Fibroblast of lung (primary cell): ENCODE measurements around the gene XIAP. TPM values are rescaled to one million over a fixed set of nuclear protein-coding genes. Genes with fewer than 3 reads are reported as not detected.
"Not testable (repeated sequence)": the region's sequence is repeated elsewhere in the genome, so short reads cannot be mapped to it uniquely, and the experiment has no call there.

ENCODE experiments used
- DNase-seq, 2 donors: peaks; one replicate each; pipeline versions ENCODE4 v3.0.0 to v3.0.0-alpha.2; 2010; ENCODE audit warnings: low read depth in 2 of 2
- H2AFZ ChIP-seq: 2 replicates; pipeline ENCODE4 v1.5.1; 2012; ENCODE audit warnings: low read length, control low read depth, inconsistent platforms
- H3K27ac ChIP-seq: 2 replicates; pipeline ENCODE4 v1.5.1; 2011; ENCODE audit warnings: low read length, control low read depth; ENCODE audit not compliant: insufficient read depth
- H3K27me3 ChIP-seq: 2 replicates; pipeline ENCODE4 v1.5.1; 2011; ENCODE audit warnings: mild to moderate bottlenecking, low read length; ENCODE audit not compliant: control insufficient read depth, insufficient read depth
- H3K36me3 ChIP-seq: 2 replicates; pipeline ENCODE4 v1.5.1; 2011; ENCODE audit warnings: low read length; ENCODE audit not compliant: control insufficient read depth, insufficient read depth
- H3K4me1 ChIP-seq: 2 replicates; pipeline ENCODE4 v1.5.1; 2011; ENCODE audit warnings: low read length; ENCODE audit not compliant: control insufficient read depth, insufficient read depth; ENCODE audit errors: extremely low read depth
- H3K4me2 ChIP-seq: 2 replicates; pipeline ENCODE4 v1.5.1; 2011; ENCODE audit warnings: low read length, control low read depth; ENCODE audit not compliant: insufficient read depth; ENCODE audit errors: extremely low read depth
- H3K4me3 ChIP-seq, 4 experiments: fragments of 200-600 bp in 1 of 4; sonication (generic) in 1 of 4; replicated peaks in 1 of 4; 2 replicates each; pipeline ENCODE4 v1.5.1; 2011 to 2016; ENCODE audit warnings: low read length in 4 of 4, low read depth in 3 of 4, mild to moderate bottlenecking in 3 of 4, control low read depth in 2 of 4, inconsistent platforms in 1 of 4, mixed read lengths in 1 of 4; ENCODE audit not compliant: insufficient read depth in 1 of 4; ENCODE audit errors: control extremely low read depth in 1 of 4
- H3K79me2 ChIP-seq: 2 replicates; pipeline ENCODE4 v1.5.1; 2012; ENCODE audit warnings: mild to moderate bottlenecking, low read length, inconsistent platforms; ENCODE audit not compliant: control insufficient read depth, insufficient read depth
- H3K9ac ChIP-seq: 2 replicates; pipeline ENCODE4 v1.5.1; 2011; ENCODE audit warnings: mild to moderate bottlenecking, low read length, control low read depth; ENCODE audit not compliant: insufficient read depth
- H3K9me3 ChIP-seq: 2 replicates; pipeline ENCODE4 v1.5.1; 2012; ENCODE audit warnings: low read depth, low read length; ENCODE audit not compliant: control insufficient read depth, insufficient read depth
- H4K20me1 ChIP-seq: 2 replicates; pipeline ENCODE4 v1.5.1; 2011; ENCODE audit warnings: low read length; ENCODE audit not compliant: control insufficient read depth, insufficient read depth; ENCODE audit errors: extremely low read depth
- CTCF ChIP-seq, 2 donors: IDR thresholded peaks in 1 of 2; conservative IDR thresholded peaks in 1 of 2; 1 replicate in 1 of 2; 2 replicates in 1 of 2; pipeline ENCODE4 v1.5.1; 2011 to 2012; ENCODE audit warnings: low read length in 2 of 2, control low read depth in 1 of 2, inconsistent platforms in 1 of 2, low read depth in 1 of 2, mild to moderate bottlenecking in 1 of 2
- EZH2 ChIP-seq: IDR thresholded peaks from 2 replicates; pipeline ENCODE4 v1.5.1; 2012; ENCODE audit warnings: low read length, control low read depth, mild to moderate bottlenecking; ENCODE audit errors: missing control alignments
- polyA minus RNA-seq: library from RNA; depleted of rRNA, polyadenylated mRNA; stranded (reverse); fragments of >200 nt; gene quantifications from 2 replicates; pipeline ENCODE4 v1.2.3, GENCODE V29; 2011; ENCODE audit warnings: low replicate concordance
- polyA plus RNA-seq, 2 donors: library from polyadenylated mRNA; depleted of rRNA in 1 of 2; stranded (reverse) in 1 of 2; unstranded in 1 of 2; fragments of >200 nt; gene quantifications; 2 replicates each; pipeline ENCODE4 v1.2.1, GENCODE V29; 2011 to 2012; ENCODE audit warnings: missing spikeins in 1 of 2
- total RNA-seq: library from RNA; depleted of rRNA; stranded (reverse); fragments of >200 nt; gene quantifications from 2 replicates; pipeline ENCODE4 v1.2.1, GENCODE V29; 2014

Gene XIAP
- total RNA-seq (37.0 and 45.1 TPM in 2 replicates), polyA plus RNA-seq (21.5 and 21.8 TPM in 2 replicates), polyA minus RNA-seq (5.7 and 6.3 TPM in 2 replicates)
- polyA plus RNA-seq (2012), result 16.0 and 18.8 TPM in 2 replicates

- DNase-seq, result peak; percentile 89 to 90
- TF ChIP-seq EZH2 (no peak), CTCF (conservative IDR thresholded peaks at IDR 0.05 in 1 of 2, IDR thresholded peaks at IDR 0.05 in 1 of 2; ENCODE audit: low read depth in 1 of 2, low read length in 2 of 2) (no peak)
- H3K9ac ChIP-seq, result peak within 1 kb of the TSS; percentile 90
Observed at GRCh38 chrX:123859846-123860838, at the start of gene XIAP. Gene XIAP (plus strand): TSS chrX:123860053. CDS start chrX:123885663, 25,610 bp downstream.

GRCh38 chrX:123814343-123814742 is 45.5 kb upstream of the XIAP start:
- no peak overlapping the region for H3K27ac ChIP-seq
- no peaks in the 10 kb centered on the region for H3K9me3 ChIP-seq
- no peaks in the 10 kb centered on the region for H3K36me3 ChIP-seq
- DNase-seq, result no peak
- H4K20me1 ChIP-seq, result no peaks in the 10 kb centered on the region
- TF ChIP-seq EZH2 (no peak), CTCF (conservative IDR thresholded peaks at IDR 0.05 in 1 of 2, IDR thresholded peaks at IDR 0.05 in 1 of 2; ENCODE audit: low read depth in 1 of 2, low read length in 2 of 2) (no peak)
- no peaks in the 10 kb centered on the region for H3K27me3 ChIP-seq
- no peak overlapping the region for H3K4me2 ChIP-seq
- H3K9ac ChIP-seq, result no peak overlapping the region
- H3K4me1 ChIP-seq, result no peaks in the 10 kb centered on the region
- H3K79me2 ChIP-seq, result no peaks in the 10 kb centered on the region
- no peak overlapping the region for H3K4me3 ChIP-seq
- H2AFZ ChIP-seq, result no peak overlapping the region

More at GRCh38 chrX:123859846-123860838, at the start of gene XIAP:
- no peaks in the 10 kb centered on the region for H4K20me1 ChIP-seq
- no peaks in the 10 kb centered on the region for H3K36me3 ChIP-seq
- H3K4me2 ChIP-seq, result peak within 1 kb of the TSS; percentile 75
- H3K27ac ChIP-seq, result peak within 1 kb of the TSS; percentile 92
- H3K4me1 ChIP-seq, result no peaks in the 10 kb centered on the region
- no peaks in the 10 kb centered on the region for H3K27me3 ChIP-seq
- peak within 1 kb of the TSS; percentile 62 to 94 (median 68) for H3K4me3 ChIP-seq
- peak within 1 kb of the TSS; percentile 24 for H2AFZ ChIP-seq
- H3K79me2 ChIP-seq, result peaks cover 37% of the 10 kb centered on the region
- no peaks in the 10 kb centered on the region for H3K9me3 ChIP-seq

- not testable (repeated sequence) for H3K4me3 ChIP-seq, H3K4me1 ChIP-seq, H3K36me3 ChIP-seq, H3K27me3 ChIP-seq, H2AFZ ChIP-seq, H3K27ac ChIP-seq, H3K9me3 ChIP-seq, DNase-seq, H3K79me2 ChIP-seq, H3K4me2 ChIP-seq, H4K20me1 ChIP-seq, H3K9ac ChIP-seq
Observed at GRCh38 chrX:123814934-123815394, 44.9 kb upstream of the XIAP start.
